Activated CD4-positive, alpha-beta memory T cell treated with anti-CD3 and anti-CD28 coated beads, Interleukin-2, amount 10 ng/mL, durations not matched to agents 7 days and 5 days (primary cell): ENCODE results near the gene DEFB132. TPM values are rescaled to one million over a fixed set of nuclear protein-coding genes. Genes with fewer than 3 reads are reported as not detected.

ENCODE experiments used
- CTCF ChIA-PET: fragments of 350-600 bp; sonication (Branson Sonifier 250); formaldehyde crosslinking; loops from one replicate; lab custom pipeline; 2021; ENCODE audit warnings: antibody characterized with exemption, inconsistent platforms; lab: Charles Lee
- POLR2A ChIA-PET: fragments of 350-600 bp; sonication (Branson Sonifier 250); formaldehyde crosslinking; loops from one replicate; lab custom pipeline; 2021; ENCODE audit warnings: antibody characterized with exemption; lab: Charles Lee
- DNase-seq: peaks from one replicate; pipeline ENCODE4 v3.0.0-alpha.2; 2020
- H3K27ac Mint-ChIP-seq: one replicate; pipeline ENCODE4 v1.8.0; 2021; ENCODE audit warnings: mild to moderate bottlenecking, mixed read lengths
- H3K27me3 Mint-ChIP-seq: one replicate; pipeline ENCODE4 v1.8.0; 2021; ENCODE audit warnings: mixed read lengths
- H3K36me3 Mint-ChIP-seq: one replicate; pipeline ENCODE4 v1.8.0; 2021; ENCODE audit warnings: low read depth, mixed read lengths
- H3K4me1 Mint-ChIP-seq: one replicate; pipeline ENCODE4 v1.8.0; 2021; ENCODE audit warnings: mixed read lengths
- H3K4me3 Mint-ChIP-seq: one replicate; pipeline ENCODE4 v1.8.0; 2021; ENCODE audit warnings: mild to moderate bottlenecking, mixed read lengths
- H3K9me3 Mint-ChIP-seq: one replicate; pipeline ENCODE4 v1.8.0; 2021; ENCODE audit warnings: mixed read lengths
- total RNA-seq, 2 experiments: library from RNA; stranded (reverse); gene quantifications; one replicate each; pipeline ENCODE4 v1.2.3, GENCODE V29; 2021

DEFB132 gene
- total RNA-seq, 2 experiments from 2014 or later = not detected

DNA sequence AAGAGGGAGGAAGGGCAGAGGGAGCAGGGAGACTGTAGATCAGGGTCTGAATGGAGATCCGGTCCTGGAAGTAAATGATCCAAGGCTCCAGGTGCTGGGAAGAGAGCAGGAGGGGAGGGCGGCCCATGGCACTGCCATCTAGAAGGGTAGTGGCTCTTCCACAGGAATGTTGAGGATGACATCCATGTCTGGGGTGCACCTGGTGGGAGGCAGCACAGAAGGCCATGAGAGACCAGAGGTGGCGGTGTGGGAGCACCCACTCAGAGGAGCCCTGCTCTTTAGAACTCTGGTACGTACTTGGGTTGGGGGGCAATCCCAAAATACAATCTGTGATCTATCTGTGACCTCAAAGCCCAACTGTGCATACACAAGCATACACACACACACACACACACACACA lies 13.5 kb downstream of the DEFB132 start:
- DNase-seq = no peak
- no peak overlapping the region for H3K4me3 Mint-ChIP-seq
- peaks cover 2% of the 10 kb centered on the region for H3K36me3 Mint-ChIP-seq
- CTCF ChIA-PET = interaction anchor here (0.6 kb wide), 1 partner anchor 57 kb away, joined by 4 read pairs; no protein-coding TSS in a partner anchor
- peaks cover 3% of the 10 kb centered on the region for H3K27me3 Mint-ChIP-seq
- POLR2A ChIA-PET = no interaction called here
- H3K27ac Mint-ChIP-seq = no peak overlapping the region
- H3K4me1 Mint-ChIP-seq = peaks cover 9% of the 10 kb centered on the region
- H3K9me3 Mint-ChIP-seq = no peaks in the 10 kb centered on the region

DNA sequence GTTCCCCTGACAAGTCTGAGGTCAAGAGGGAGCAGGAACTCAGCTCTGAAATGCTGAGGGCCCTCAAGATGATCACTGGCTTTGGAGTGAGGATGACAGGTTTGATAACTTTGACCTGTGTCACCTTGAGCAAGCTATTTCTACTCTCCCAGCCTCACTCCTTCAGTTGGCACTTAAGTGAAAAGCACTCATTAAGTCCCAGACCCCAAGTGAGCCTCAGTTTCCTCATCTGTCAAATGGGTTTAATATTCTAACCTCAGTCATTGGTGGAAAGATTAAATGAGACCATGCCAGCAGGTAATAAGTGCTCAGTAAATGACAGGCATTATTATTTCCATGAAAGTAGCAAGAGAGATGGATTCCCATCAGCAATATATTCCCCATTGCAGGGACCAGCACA lies 14.0 kb downstream of the DEFB132 start:
- DNase-seq = no peak
- H3K9me3 Mint-ChIP-seq = no peaks in the 10 kb centered on the region
- POLR2A ChIA-PET = no interaction called here
- no peak overlapping the region for H3K27ac Mint-ChIP-seq
- H3K4me3 Mint-ChIP-seq = no peak overlapping the region
- peaks cover 6% of the 10 kb centered on the region for H3K36me3 Mint-ChIP-seq
- peaks cover 6% of the 10 kb centered on the region for H3K4me1 Mint-ChIP-seq
- H3K27me3 Mint-ChIP-seq = no peaks in the 10 kb centered on the region
- CTCF ChIA-PET = interaction anchor here (0.6 kb wide), 1 partner anchor 57 kb away, joined by 4 read pairs; no protein-coding TSS in a partner anchor

DNA sequence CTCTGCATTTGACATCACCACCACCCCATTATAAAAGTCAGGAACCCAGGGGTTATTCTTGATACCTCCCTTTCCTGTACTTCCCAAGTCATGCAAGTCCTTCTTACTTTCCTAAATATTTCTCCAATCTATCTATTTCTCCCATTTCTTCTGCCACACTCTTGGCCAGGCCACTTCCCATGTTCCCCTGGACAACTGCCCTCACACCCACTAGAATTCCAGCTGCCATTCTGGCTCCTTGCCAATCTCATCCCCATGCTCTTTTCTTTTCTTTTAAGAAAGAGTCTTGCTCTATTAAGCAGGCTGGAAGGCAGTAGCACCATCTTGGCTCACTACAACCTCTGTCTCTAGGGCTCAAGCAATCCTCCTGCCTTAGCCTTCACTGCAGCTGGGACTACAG lies 15.2 kb downstream of the DEFB132 start:
- H3K27ac Mint-ChIP-seq = no peak overlapping the region
- H3K27me3 Mint-ChIP-seq = no peaks in the 10 kb centered on the region
- no peaks in the 10 kb centered on the region for H3K9me3 Mint-ChIP-seq
- H3K4me1 Mint-ChIP-seq = no peaks in the 10 kb centered on the region
- CTCF ChIA-PET = no interaction called here
- no peak overlapping the region for H3K4me3 Mint-ChIP-seq
- DNase-seq = no peak
- peaks cover 6% of the 10 kb centered on the region for H3K36me3 Mint-ChIP-seq
- POLR2A ChIA-PET = no interaction called here

DNA sequence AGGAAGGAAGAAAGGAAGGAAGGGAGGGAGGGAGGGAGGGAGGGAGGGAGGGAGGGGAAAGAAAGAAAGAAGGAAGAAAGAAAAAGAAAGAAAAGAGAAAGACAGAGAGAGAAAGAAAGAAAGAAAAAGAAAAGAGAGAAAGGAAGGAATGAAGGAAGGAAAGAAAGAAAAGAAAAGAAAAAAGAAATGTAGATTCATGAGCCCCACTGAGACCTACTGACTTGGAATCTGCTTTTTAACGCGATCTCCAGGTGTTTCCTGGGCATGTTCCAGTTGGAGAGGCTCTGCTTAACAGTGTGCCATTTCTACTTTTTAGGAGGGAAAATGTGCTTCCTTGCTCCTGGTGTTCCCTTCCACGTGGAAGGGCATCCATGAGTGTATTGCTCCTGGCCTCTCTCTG lies 16.4 kb downstream of the DEFB132 start:
- no peak for DNase-seq
- no peaks in the 10 kb centered on the region for H3K27me3 Mint-ChIP-seq
- H3K27ac Mint-ChIP-seq = no peak overlapping the region
- no peaks in the 10 kb centered on the region for H3K9me3 Mint-ChIP-seq
- H3K4me3 Mint-ChIP-seq = no peak overlapping the region
- ChIA-PET CTCF (no interaction called here), POLR2A (no interaction called here)
- H3K36me3 Mint-ChIP-seq = peaks cover 8% of the 10 kb centered on the region
- no peaks in the 10 kb centered on the region for H3K4me1 Mint-ChIP-seq

DNA sequence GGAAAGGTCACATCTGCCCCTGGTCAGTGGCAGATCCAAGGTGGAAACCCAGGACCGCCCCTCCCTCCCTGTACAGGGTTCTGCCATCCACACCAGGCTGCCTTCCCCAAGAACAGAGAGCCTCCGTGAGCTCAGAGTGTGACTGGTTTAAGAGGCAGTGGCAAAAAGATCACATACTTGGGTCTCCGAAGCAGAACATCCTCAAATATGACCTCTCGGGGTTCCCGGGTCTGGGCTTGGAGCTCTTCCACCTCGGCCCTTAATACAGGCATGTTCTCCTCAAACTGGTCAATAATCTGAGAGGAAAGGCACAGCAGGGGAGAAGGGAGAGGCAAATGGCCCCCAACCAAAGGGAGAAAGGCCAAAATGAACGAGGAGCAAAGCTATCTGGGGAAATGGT lies 18.3 kb downstream of the DEFB132 start:
- CTCF ChIA-PET = interaction anchor here (0.6 to 1.1 kb wide), 2 partner anchors 9 to 370 kb away, joined by 3 to 4 read pairs; no protein-coding TSS in a partner anchor
- Mint-ChIP-seq H3K27me3 (no peaks in the 10 kb centered on the region), H3K27ac (no peak overlapping the region), H3K36me3 (peaks cover 8% of the 10 kb centered on the region), H3K4me1 (no peaks in the 10 kb centered on the region), H3K9me3 (no peaks in the 10 kb centered on the region), H3K4me3 (no peak overlapping the region)
- no peak for DNase-seq
- POLR2A ChIA-PET = no interaction called here

DNA sequence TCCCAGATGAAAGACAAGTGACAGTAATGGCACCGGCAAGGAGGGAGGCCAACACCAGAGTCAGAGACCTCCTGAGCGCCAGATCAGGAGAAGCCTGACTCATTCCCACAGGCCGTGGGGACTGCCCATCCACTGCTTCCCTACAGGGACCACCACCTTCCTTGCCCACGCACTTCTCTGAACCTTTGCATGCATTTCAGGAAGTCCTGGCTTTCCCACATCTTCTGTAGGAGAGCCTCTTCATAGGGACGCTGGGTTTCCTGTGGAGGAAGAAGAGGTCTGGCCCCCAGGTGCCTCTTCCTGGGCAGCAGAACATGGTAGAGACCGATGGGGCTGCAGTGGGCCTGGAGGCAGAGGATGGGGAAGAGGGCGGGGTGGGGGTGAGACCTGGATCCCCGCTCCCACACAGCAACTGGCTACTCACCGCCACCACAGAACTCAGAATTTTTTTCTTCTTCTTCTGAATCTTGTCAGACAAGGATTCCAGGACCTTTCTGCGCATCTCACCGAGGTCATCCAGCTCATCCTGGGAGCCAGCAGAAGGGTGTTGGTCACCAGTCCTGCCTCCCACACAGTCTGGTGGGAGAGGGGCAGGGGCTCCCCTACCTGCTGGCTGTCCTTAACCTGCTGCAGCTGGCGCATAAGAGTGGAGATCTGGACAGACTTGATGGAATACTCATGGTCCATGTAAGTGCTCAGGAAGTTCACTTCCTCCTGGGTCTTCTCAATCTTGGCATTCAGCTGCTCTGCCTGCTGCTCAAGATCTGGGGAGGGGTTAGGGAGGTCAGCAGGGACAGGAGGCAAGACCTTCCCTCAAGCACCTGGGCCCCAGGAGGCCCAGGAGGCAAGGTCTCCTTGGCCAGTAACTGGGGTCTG lies 19.3 kb downstream of the DEFB132 start:
- Mint-ChIP-seq H3K36me3 (peaks cover 8% of the 10 kb centered on the region), H3K27ac (no peak overlapping the region), H3K4me1 (no peaks in the 10 kb centered on the region), H3K4me3 (no peak overlapping the region), H3K27me3 (no peaks in the 10 kb centered on the region), H3K9me3 (no peaks in the 10 kb centered on the region)
- POLR2A ChIA-PET = no interaction called here
- DNase-seq = no peak
- CTCF ChIA-PET = interaction anchor here (0.6 kb wide), 1 partner anchor 368 kb away, joined by 3 read pairs; no protein-coding TSS in a partner anchor

DNA sequence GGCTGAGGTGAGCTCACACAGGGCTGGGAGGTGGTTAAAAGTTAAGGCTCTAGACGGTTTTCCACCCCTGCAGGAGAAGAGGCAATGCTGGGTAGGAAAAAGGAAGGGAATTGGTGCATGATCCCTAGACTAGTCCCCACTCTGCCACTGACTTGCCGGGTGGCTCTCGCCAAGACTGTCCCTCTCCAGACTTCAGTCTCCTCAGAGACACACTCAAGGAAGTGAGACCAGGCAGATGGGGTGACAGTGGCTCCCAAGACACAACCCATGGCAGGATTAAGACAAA lies 19.9 kb downstream of the DEFB132 start:
- Mint-ChIP-seq H3K36me3 (peaks cover 8% of the 10 kb centered on the region), H3K9me3 (no peaks in the 10 kb centered on the region), H3K4me1 (no peaks in the 10 kb centered on the region), H3K27ac (no peak overlapping the region), H3K4me3 (no peak overlapping the region), H3K27me3 (no peaks in the 10 kb centered on the region)
- no peak for DNase-seq
- POLR2A ChIA-PET = no interaction called here
- CTCF ChIA-PET = no interaction called here

DNA sequence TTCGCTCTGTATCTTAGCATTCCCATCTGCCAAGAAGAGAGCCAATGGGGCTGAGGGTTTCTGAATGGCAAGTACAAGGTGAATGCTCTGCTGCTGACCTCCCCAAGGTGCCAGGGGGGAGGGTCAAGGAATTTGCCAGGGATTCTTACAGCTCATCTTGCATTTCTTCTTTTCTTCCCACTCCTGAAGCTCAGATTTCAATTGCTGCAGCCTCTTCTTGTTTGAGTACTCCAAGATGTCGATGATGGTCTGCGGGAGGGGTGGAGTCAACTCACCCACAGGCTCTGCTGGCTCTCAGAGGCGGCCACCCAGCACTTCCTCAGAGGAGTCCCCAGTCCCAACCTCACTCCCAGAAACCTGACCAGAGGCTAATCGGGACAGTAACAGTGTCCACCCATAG lies 20.7 kb downstream of the DEFB132 start:
- Mint-ChIP-seq H3K27me3 (no peaks in the 10 kb centered on the region), H3K9me3 (no peaks in the 10 kb centered on the region), H3K4me3 (no peak overlapping the region), H3K4me1 (no peaks in the 10 kb centered on the region), H3K36me3 (peaks cover 8% of the 10 kb centered on the region), H3K27ac (no peak overlapping the region)
- no peak for DNase-seq
- POLR2A ChIA-PET = no interaction called here
- CTCF ChIA-PET = interaction anchor here (1.0 kb wide), 1 partner anchor 14 kb away, joined by 3 read pairs; no protein-coding TSS in a partner anchor

DNA sequence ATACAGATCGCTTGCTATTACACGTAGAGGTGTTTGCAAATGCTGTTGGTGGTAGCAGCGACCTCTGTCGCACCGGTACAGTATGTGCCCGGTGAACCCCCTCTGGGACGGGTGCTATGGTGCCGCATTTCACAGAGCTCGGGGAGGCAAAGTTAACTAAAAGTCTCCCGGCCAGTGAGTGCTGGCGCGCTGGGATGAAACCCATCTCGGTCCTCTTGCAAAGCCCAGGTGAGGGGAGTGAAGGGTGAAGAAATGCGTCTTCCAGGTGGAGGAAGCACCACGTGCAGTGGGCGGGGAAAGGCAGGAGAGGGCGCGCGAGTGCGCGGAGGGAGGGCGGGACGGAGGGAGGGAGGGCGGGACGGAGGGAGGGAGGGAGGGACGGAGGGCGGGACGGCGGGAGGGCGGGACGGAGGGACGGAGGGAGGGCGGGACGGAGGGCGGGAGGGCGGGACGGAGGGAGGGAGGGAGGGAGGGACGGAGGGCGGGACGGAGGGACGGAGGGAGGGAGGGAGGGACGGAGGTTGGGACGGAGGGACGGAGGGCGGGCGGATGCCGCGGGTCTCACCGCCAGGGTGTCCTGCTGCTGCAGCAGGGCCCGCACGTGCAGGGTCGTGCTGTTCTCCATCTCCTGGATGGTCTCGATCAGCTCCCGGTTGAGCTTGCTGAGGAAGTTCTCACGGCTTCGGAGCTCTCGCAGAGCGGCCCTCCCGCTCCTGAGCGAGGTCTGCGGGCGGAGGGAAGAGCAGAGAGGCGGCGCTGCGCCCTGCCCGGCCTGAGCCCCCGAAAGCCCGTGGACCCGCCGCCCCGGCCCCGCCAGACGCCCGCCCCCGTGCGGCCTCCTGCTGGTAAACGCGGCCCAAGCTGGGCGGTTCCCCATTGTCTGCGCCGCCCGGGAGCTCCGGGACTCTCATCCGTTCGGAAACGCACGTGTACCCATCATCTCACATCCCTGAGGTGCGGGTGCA lies 21.4 kb downstream of the DEFB132 start:
- CTCF ChIA-PET = interaction anchor here (1.0 kb wide), 1 partner anchor 14 kb away, joined by 3 read pairs; no protein-coding TSS in a partner anchor
- DNase-seq = no peak
- POLR2A ChIA-PET = no interaction called here
- H3K4me1 Mint-ChIP-seq = no peaks in the 10 kb centered on the region
- H3K27ac Mint-ChIP-seq = no peak overlapping the region
- no peak overlapping the region for H3K4me3 Mint-ChIP-seq
- no peaks in the 10 kb centered on the region for H3K27me3 Mint-ChIP-seq
- no peaks in the 10 kb centered on the region for H3K9me3 Mint-ChIP-seq
- H3K36me3 Mint-ChIP-seq = peaks cover 8% of the 10 kb centered on the region

DNA sequence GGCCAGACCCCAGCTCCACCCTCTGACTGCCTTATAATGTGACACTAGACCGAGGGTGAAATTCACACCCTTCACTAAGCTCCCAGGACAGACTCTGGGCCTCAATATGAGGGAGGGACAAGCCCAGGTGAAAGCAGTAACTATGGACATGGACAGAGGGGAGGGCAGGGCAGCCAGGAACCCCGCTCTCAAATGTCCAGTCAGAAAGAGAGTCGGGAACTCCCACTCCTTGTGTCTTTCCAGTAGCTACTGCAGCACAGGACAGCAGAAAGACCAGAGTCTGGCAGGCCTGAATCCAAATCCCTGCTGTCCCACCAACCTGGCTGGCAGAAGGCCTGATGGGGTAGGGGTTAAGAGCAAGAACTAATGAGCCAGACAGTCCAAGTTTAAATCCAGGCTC lies 26.6 kb downstream of the DEFB132 start:
- H3K27me3 Mint-ChIP-seq = no peaks in the 10 kb centered on the region
- H3K9me3 Mint-ChIP-seq = no peaks in the 10 kb centered on the region
- H3K4me1 Mint-ChIP-seq = peaks cover 10% of the 10 kb centered on the region
- no peak overlapping the region for H3K27ac Mint-ChIP-seq
- ChIA-PET POLR2A (no interaction called here), CTCF (interaction anchor here (1.3 kb wide), 1 partner anchor 10 kb away, joined by 3 read pairs; no protein-coding TSS in a partner anchor)
- no peak for DNase-seq
- H3K36me3 Mint-ChIP-seq = peaks cover 2% of the 10 kb centered on the region
- no peak overlapping the region for H3K4me3 Mint-ChIP-seq

DNA sequence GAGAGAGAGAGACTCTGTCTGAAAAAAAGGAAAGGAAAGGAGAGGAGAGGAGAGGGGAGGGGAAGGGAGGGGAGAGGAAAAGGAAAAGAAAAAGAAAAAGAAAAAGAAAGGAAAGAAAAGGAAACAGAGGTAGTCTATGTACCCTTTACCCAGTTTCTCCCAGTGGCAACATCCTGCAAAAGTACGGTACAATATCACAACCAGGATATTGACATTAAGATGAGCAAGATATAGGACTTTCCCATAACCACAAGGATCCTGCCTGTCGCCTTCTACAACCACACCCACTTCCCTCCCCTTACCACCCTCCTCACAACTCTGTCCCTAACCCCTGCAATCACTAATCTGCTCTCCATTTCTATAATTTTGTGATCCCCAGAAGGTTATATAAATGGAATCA lies 29.0 kb downstream of the DEFB132 start:
- H3K27ac Mint-ChIP-seq = no peak overlapping the region
- DNase-seq = no peak
- no peak overlapping the region for H3K4me3 Mint-ChIP-seq
- no peaks in the 10 kb centered on the region for H3K9me3 Mint-ChIP-seq
- H3K36me3 Mint-ChIP-seq = peaks cover 3% of the 10 kb centered on the region
- no peaks in the 10 kb centered on the region for H3K27me3 Mint-ChIP-seq
- CTCF ChIA-PET = no interaction called here
- POLR2A ChIA-PET = no interaction called here
- H3K4me1 Mint-ChIP-seq = peaks cover 16% of the 10 kb centered on the region

DNA sequence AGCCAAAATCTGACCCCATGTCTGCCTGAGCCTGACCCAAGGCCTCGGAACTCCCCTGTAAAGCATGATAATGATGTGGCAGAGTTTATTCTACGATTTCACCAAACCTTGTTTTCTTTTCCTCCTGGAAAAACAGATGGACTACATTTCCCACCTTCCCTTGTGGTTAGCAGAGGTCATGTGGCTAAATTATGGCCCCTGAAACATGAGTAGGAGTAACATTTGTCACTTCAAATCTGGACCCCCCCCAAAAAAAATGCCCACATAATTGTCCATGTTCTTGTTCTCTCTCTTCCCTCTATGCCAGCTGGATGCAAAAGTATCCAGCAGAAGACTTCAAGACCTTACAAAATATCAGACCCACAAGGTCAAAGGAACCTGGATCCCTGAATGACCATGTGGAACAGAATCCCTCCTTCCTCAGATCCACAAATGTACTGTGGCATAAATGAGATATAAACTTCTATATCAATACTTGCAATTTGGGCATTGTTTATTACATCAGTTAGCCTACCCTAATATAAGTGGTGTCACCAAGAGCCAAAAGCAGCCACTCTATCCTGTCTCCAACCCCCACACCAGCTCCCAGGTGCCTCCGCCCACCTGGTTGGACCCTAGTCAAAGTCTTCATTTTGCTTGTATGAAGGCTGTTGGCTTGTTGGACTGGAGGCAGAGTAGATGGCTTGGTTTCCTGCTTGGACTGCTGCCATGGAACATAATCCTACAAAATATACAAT lies 31.6 kb downstream of the DEFB132 start:
- ChIA-PET POLR2A (interaction anchor here (0.8 to 1.2 kb wide), 4 partner anchors 9 to 37 kb away, joined by 3 to 4 read pairs (median 3); no protein-coding TSS in a partner anchor), CTCF (interaction anchor here (0.9 to 1.0 kb wide), 2 partner anchors 9 to 35 kb away, joined by 3 to 4 read pairs; no protein-coding TSS in a partner anchor)
- Mint-ChIP-seq H3K9me3 (no peaks in the 10 kb centered on the region), H3K4me3 (no peak overlapping the region), H3K27me3 (no peaks in the 10 kb centered on the region), H3K36me3 (peaks cover 3% of the 10 kb centered on the region), H3K4me1 (peaks cover 18% of the 10 kb centered on the region), H3K27ac (no peak overlapping the region)
- no peak for DNase-seq
